ENCODE data around the gene CTRB2. TPM values are rescaled to one million over a fixed set of nuclear protein-coding genes. Genes with fewer than 3 reads are reported as not detected.

The CTRB2 gene
- total and polyA plus RNA-seq, 2 donors from 2014 or later, result not detected

GRCh38 chr16:75237398-75238131 lies 30.6 kb upstream of the CTRB2 start:
- FAIRE-seq (no peak), DNase-seq (peak in 1 of 5 donors; percentile 71)
- TF ChIP-seq, protein P1, sequence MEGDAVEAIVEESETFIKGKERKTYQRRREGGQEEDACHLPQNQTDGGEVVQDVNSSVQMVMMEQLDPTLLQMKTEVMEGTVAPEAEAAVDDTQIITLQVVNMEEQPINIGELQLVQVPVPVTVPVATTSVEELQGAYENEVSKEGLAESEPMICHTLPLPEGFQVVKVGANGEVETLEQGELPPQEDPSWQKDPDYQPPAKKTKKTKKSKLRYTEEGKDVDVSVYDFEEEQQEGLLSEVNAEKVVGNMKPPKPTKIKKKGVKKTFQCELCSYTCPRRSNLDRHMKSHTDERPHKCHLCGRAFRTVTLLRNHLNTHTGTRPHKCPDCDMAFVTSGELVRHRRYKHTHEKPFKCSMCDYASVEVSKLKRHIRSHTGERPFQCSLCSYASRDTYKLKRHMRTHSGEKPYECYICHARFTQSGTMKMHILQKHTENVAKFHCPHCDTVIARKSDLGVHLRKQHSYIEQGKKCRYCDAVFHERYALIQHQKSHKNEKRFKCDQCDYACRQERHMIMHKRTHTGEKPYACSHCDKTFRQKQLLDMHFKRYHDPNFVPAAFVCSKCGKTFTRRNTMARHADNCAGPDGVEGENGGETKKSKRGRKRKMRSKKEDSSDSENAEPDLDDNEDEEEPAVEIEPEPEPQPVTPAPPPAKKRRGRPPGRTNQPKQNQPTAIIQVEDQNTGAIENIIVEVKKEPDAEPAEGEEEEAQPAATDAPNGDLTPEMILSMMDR (IDR thresholded peaks at IDR 0.05; ENCODE audit: borderline replicate concordance, extremely low read depth, insufficient read depth), result no peak
- H3K27me3 ChIP-seq (ENCODE audit: control insufficient read depth, insufficient read depth, low read length), result no peaks in the 10 kb centered on the region
- no peaks in the 10 kb centered on the region for H3K9me3 ChIP-seq (ENCODE audit: control insufficient read depth in 2 of 3, insufficient read depth in 1 of 3, low read length in 3 of 3)
- H3K4me3 ChIP-seq (ENCODE audit: low read length in 3 of 3), result no peak overlapping the region
- H3K27ac ChIP-seq (ENCODE audit: low read depth in 2 of 2, low read length in 2 of 2), result peak overlapping the region in 1 of 2 donors; percentile 71
- peaks cover 5 to 55% (median 19%) of the 10 kb centered on the region in 3 donors for H3K36me3 ChIP-seq (ENCODE audit: control insufficient read depth in 2 of 3, insufficient read depth in 3 of 3, low read length in 3 of 3)
- H3K9ac ChIP-seq (ENCODE audit: low read length in 3 of 3), result no peak overlapping the region
- intact Hi-C loops (cut with DNase I), result no loop called here
- H3K4me1 ChIP-seq (ENCODE audit: control insufficient read depth in 2 of 3, insufficient read depth in 2 of 3, low read depth in 1 of 3, low read length in 3 of 3), result peaks cover 0 to 28% (median 13%) of the 10 kb centered on the region in 3 donors

- no peak overlapping the region for H3K4me3 ChIP-seq (ENCODE audit: low read length in 3 of 3)
- H3K27ac ChIP-seq (ENCODE audit: low read depth in 2 of 2, low read length in 2 of 2), result no peak overlapping the region
- intact Hi-C loops (cut with DNase I), result no loop called here
- H3K4me1 ChIP-seq (ENCODE audit: control insufficient read depth in 2 of 3, insufficient read depth in 2 of 3, low read depth in 1 of 3, low read length in 3 of 3), result peaks cover 0 to 28% (median 13%) of the 10 kb centered on the region in 3 donors
- H3K36me3 ChIP-seq (ENCODE audit: control insufficient read depth in 2 of 3, insufficient read depth in 3 of 3, low read length in 3 of 3), result peaks cover 5 to 54% (median 15%) of the 10 kb centered on the region in 3 donors
- H3K9ac ChIP-seq (ENCODE audit: low read length in 3 of 3), result no peak overlapping the region
- H3K9me3 ChIP-seq (ENCODE audit: control insufficient read depth in 2 of 3, insufficient read depth in 1 of 3, low read length in 3 of 3), result no peaks in the 10 kb centered on the region
- TF ChIP-seq, protein P1 (IDR thresholded peaks at IDR 0.05; ENCODE audit: borderline replicate concordance, extremely low read depth, insufficient read depth), result no peak
- no peak for FAIRE-seq
- no peaks in the 10 kb centered on the region for H3K27me3 ChIP-seq (ENCODE audit: control insufficient read depth, insufficient read depth, low read length)
- peak in 1 of 5 donors; percentile 75 for DNase-seq
Measured at GRCh38 chr16:75236736-75237397, 29.9 kb upstream of the CTRB2 start.

DNA sequence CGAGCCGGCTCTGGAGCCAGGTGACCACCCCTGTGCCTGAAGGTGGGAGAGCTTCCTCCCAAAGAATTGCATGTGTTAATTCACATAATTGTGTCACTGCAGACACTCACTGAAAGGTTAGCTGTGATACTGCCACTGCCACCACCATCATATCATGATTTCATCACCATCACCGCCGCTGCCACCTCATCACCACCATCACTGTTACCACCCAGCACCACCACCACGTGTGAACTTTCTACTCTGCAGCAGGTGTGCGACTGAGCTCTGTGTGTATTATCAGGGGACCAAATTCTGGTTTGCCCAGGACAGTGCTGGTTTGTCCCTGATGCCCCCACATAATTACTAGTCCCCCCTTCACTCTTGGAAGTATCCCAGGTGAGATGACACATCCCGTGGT lies 29.3 kb upstream of the CTRB2 start:
- Histone ChIP-seq H3K36me3 (ENCODE audit: control insufficient read depth in 2 of 3, insufficient read depth in 3 of 3, low read length in 3 of 3) (peaks cover 4 to 47% (median 14%) of the 10 kb centered on the region in 3 donors), H3K27ac (ENCODE audit: low read depth in 2 of 2, low read length in 2 of 2) (no peak overlapping the region), H3K4me3 (ENCODE audit: low read length in 3 of 3) (no peak overlapping the region), H3K4me1 (ENCODE audit: control insufficient read depth in 2 of 3, insufficient read depth in 2 of 3, low read depth in 1 of 3, low read length in 3 of 3) (peaks cover 0 to 28% (median 13%) of the 10 kb centered on the region in 3 donors), H3K9me3 (ENCODE audit: control insufficient read depth in 2 of 3, insufficient read depth in 1 of 3, low read length in 3 of 3) (no peaks in the 10 kb centered on the region), H3K9ac (ENCODE audit: low read length in 3 of 3) (no peak overlapping the region), H3K27me3 (ENCODE audit: control insufficient read depth, insufficient read depth, low read length) (no peaks in the 10 kb centered on the region)
- FAIRE-seq (no peak), DNase-seq (no peak)
- intact Hi-C loops (cut with DNase I), result no loop called here
- TF ChIP-seq, protein P1 (IDR thresholded peaks at IDR 0.05; ENCODE audit: borderline replicate concordance, extremely low read depth, insufficient read depth), result no peak

All from kidney (tissue), 14 donors.